HepG2 (cell line): Measurements from ENCODE around the gene VPS9D1. TPM values are rescaled to one million over a fixed set of nuclear protein-coding genes. Genes with fewer than 3 reads are reported as not detected.

Experiments used
- ADNP ChIP-seq: sonication (generic); formaldehyde crosslinking; IDR thresholded peaks from 2 replicates; pipeline ENCODE4 v1.4.0; 2020; ENCODE audit warnings: missing genetic modification reagents
- FOXJ3 ChIP-seq: sonication (generic); formaldehyde crosslinking; IDR thresholded peaks from 2 replicates; pipeline ENCODE4 v1.4.0; 2020; ENCODE audit warnings: missing genetic modification reagents, mild to moderate bottlenecking, borderline replicate concordance
- GATA4 ChIP-seq: sonication (generic); IDR thresholded peaks from 2 replicates; pipeline ENCODE4 v1.6.1; 2016; ENCODE audit warnings: antibody characterized with exemption, low read depth, borderline replicate concordance
- HDAC6 ChIP-seq: fragments of 200-600 bp; sonication (generic); IDR thresholded peaks from 2 replicates; pipeline ENCODE4 v1.7.0; 2017; ENCODE audit warnings: mild to moderate bottlenecking, antibody characterized with exemption, low read length, low read depth
- NCOA2 ChIP-seq: sonication (generic); formaldehyde crosslinking; IDR thresholded peaks from 2 replicates; pipeline ENCODE4 v1.8.0; 2022; ENCODE audit warnings: inconsistent platforms
- NFE2L2 ChIP-seq: fragments of 150-350 bp; IDR thresholded peaks from 2 replicates; pipeline ENCODE4 v1.6.1; 2014; ENCODE audit warnings: low read length
- ONECUT2 ChIP-seq: sonication (generic); formaldehyde crosslinking; IDR thresholded peaks from 2 replicates; pipeline ENCODE4 v1.4.0; 2020; ENCODE audit warnings: missing genetic modification reagents
- PCBP1 ChIP-seq: fragments of 200-400 bp; formaldehyde crosslinking; IDR thresholded peaks from 2 replicates; pipeline ENCODE4 v1.6.1; 2017; ENCODE audit warnings: mild to moderate bottlenecking, low read depth, low read length, borderline replicate concordance
- SOX13 ChIP-seq, 3 experiments: fragments of 450-650 bp in 1 of 3; sonication (generic) in 1 of 3; formaldehyde crosslinking in 1 of 3; IDR thresholded peaks in 2 of 3; conservative IDR thresholded peaks in 1 of 3; 2 replicates each; pipeline versions ENCODE4 v1.5.0 to v1.6.1; 2016 to 2020; ENCODE audit warnings: antibody characterized with exemption in 1 of 3, mild to moderate bottlenecking in 1 of 3, missing compliant biosample characterization in 1 of 3, missing genetic modification reagents in 1 of 3, moderate library complexity in 1 of 3
- ZMAT3 ChIP-seq: sonication (generic); formaldehyde crosslinking; conservative IDR thresholded peaks from 2 replicates; pipeline ENCODE4 v1.7.0; 2021; ENCODE audit warnings: missing genetic modification reagents
- ZNF10 ChIP-seq: sonication (generic); formaldehyde crosslinking; IDR thresholded peaks from 2 replicates; pipeline ENCODE4 v1.4.0; 2020; ENCODE audit warnings: mild to moderate bottlenecking, low read depth, missing genetic modification reagents, borderline replicate concordance
- ZNF263 ChIP-seq: sonication (generic); formaldehyde crosslinking; IDR thresholded peaks from 2 replicates; pipeline ENCODE4 v1.4.0; 2020; ENCODE audit warnings: missing genetic modification reagents
- ZNF550 ChIP-seq: sonication (generic); formaldehyde crosslinking; IDR thresholded peaks from 2 replicates; pipeline ENCODE4 v1.4.0; 2020; ENCODE audit warnings: mild to moderate bottlenecking, missing genetic modification reagents, borderline replicate concordance
- ZNF597 ChIP-seq: sonication (generic); formaldehyde crosslinking; IDR thresholded peaks from 2 replicates; pipeline ENCODE4 v1.5.0; 2020; ENCODE audit warnings: missing genetic modification reagents
- polyA plus RNA-seq, 8 experiments: library from polyadenylated mRNA; depleted of rRNA in 3 of 8; stranded (reverse) in 7 of 8; unstranded in 1 of 8; fragments of >200 nt; fragmentation: Illumina TruSeq in 4 of 8; extraction: Trizol in 4 of 8; gene quantifications; 2 replicates each; pipeline versions ENCODE4 v1.2.1 to v1.2.3, GENCODE V29; 2011 to 2016; ENCODE audit warnings: low read depth in 4 of 8, missing spikeins in 1 of 8, mixed read lengths in 1 of 8; ENCODE audit not compliant: insufficient read depth in 1 of 8
- total RNA-seq, 5 experiments: library from RNA; depleted of rRNA; stranded (reverse); fragments of >200 nt; fragmentation: Illumina TruSeq; extraction: Trizol; gene quantifications; 2 replicates each; pipeline ENCODE4 v1.2.3, GENCODE V29; 2016; ENCODE audit warnings: low read depth in 1 of 5
- TF ChIP-seq, protein P1 (sequence below): sonication (generic); formaldehyde crosslinking; IDR thresholded peaks from 2 replicates; pipeline ENCODE4 v1.4.0; 2020; ENCODE audit warnings: missing genetic modification reagents
- TF ChIP-seq, protein P2 (sequence below): sonication (generic); formaldehyde crosslinking; IDR thresholded peaks from 2 replicates; pipeline ENCODE4 v1.4.0; 2020; ENCODE audit warnings: missing genetic modification reagents
- TF ChIP-seq, protein P3 (sequence below): IDR thresholded peaks from 2 replicates; pipeline ENCODE4 v1.6.1; 2016

The VPS9D1 gene
- total and polyA plus RNA-seq, 2 of the 13 experiments (the other 11 are each of a cell fraction or from before 2014, with no cell fraction given): 10.1 to 13.2 TPM

DNA sequence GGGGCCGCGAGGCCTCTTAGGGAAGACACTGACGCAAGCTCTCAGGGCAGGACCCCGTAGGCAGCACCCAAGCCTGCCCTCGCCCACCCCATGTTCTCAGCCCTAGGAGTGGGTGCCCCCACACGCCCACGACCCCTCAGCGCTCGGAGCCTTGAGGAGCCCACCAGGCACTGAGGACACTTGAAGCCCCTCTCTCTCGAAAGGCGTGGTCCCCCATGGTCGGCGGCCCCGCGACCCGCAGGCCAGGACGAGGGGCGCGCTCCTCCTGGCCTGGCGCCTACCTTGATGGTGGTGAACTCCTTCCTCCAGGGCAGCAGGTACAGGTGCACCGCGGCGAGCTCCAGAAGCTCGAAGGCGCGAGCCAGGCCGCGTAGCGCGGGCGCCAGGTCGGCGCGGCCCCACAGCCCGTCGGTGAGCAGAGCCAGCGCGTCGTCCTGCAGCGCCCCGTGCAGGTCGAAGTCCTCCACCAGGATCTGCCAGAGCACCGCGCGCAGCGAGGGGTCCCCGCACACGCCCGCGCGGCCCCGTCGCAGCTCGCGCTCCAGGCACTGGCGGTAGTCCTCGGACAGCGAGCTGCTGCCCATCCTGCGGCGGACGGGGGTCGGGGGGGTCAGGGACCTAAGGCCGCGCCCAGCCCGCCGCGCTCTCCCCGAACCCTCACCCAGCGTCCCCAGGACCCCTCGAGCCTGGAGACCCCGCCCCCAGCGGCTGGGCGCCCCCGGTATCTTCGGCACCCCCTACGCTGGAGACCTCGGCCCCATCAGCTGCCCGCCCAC, 19.9 kb downstream of the VPS9D1 start (continued):
- TF ChIP-seq ZNF550 (CRISPR knock-in tag) (no peak), PCBP1 (no peak), ZNF597 (CRISPR knock-in tag) (no peak), SOX13 (IDR thresholded peaks at IDR 0.05) (no peak), SOX13 (CRISPR knock-in tag; conservative IDR thresholded peaks at IDR 0.05 in 1 of 2, IDR thresholded peaks at IDR 0.05 in 1 of 2) (peak in 1 of 2 experiments; percentile 52; a peak in 2 of 4 replicates), ZNF10 (no peak), ADNP (CRISPR knock-in tag) (no peak), GATA4 (no peak), NFE2L2 (no peak), HDAC6 (no peak), ONECUT2 (CRISPR knock-in tag) (no peak), ZNF263 (CRISPR knock-in tag) (peak; percentile 75), NCOA2 (CRISPR knock-in tag) (peak; percentile 13; the same call in 1 of the 2 replicates), ZMAT3 (CRISPR knock-in tag) (peak; percentile 20; the same call in 1 of the 2 replicates), FOXJ3 (CRISPR knock-in tag) (no peak)
- TF ChIP-seq, protein P1, sequence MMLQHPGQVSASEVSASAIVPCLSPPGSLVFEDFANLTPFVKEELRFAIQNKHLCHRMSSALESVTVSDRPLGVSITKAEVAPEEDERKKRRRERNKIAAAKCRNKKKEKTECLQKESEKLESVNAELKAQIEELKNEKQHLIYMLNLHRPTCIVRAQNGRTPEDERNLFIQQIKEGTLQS: peak; percentile 23; the same call in 1 of the 2 replicates
- TF ChIP-seq, protein P2, sequence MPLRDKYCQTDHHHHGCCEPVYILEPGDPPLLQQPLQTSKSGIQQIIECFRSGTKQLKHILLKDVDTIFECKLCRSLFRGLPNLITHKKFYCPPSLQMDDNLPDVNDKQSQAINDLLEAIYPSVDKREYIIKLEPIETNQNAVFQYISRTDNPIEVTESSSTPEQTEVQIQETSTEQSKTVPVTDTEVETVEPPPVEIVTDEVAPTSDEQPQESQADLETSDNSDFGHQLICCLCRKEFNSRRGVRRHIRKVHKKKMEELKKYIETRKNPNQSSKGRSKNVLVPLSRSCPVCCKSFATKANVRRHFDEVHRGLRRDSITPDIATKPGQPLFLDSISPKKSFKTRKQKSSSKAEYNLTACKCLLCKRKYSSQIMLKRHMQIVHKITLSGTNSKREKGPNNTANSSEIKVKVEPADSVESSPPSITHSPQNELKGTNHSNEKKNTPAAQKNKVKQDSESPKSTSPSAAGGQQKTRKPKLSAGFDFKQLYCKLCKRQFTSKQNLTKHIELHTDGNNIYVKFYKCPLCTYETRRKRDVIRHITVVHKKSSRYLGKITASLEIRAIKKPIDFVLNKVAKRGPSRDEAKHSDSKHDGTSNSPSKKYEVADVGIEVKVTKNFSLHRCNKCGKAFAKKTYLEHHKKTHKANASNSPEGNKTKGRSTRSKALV: 0 out of 2 replicates have a peak, but pooled peaks have one; percentile 50
- TF ChIP-seq, protein P3, sequence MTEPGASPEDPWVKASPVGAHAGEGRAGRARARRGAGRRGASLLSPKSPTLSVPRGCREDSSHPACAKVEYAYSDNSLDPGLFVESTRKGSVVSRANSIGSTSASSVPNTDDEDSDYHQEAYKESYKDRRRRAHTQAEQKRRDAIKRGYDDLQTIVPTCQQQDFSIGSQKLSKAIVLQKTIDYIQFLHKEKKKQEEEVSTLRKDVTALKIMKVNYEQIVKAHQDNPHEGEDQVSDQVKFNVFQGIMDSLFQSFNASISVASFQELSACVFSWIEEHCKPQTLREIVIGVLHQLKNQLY (CRISPR knock-in tag): no peak
